SK-N-SH (cell line): ENCODE results near the gene SLBP. TPM values are rescaled to one million over a fixed set of nuclear protein-coding genes. Genes with fewer than 3 reads are reported as not detected.

ENCODE experiments used
- CTCF ChIA-PET: fragments of 300-600, 350-600 bp; formaldehyde crosslinking; extraction: SDS; loops from one replicate; lab custom pipeline; 2021; lab: Yijun Ruan, JAX
- POLR2A ChIA-PET: fragments of 350-600 bp; sonication (Branson Sonifier 250); formaldehyde crosslinking; extraction: SDS; loops from one replicate; lab custom pipeline; 2020; ENCODE audit warnings: antibody characterized with exemption, inconsistent platforms; lab: Yijun Ruan, JAX
- DNase-seq: peaks from one replicate; pipeline ENCODE4 v3.0.0; 2012
- H2AFZ ChIP-seq: fragments of 200-600 bp; sonication (generic); 2 replicates; pipeline ENCODE4 v1.8.1; 2016; ENCODE audit warnings: antibody characterized with exemption, mild to moderate bottlenecking, low read depth
- H3F3A ChIP-seq: fragments of 200-600 bp; sonication (generic); replicated peaks from 2 replicates; pipeline ENCODE3; 2016; ENCODE audit warnings: antibody characterized with exemption, mild to moderate bottlenecking; ENCODE audit not compliant: insufficient read depth
- H3K27ac ChIP-seq, 2 experiments: fragments of 200-500 bp in 1 of 2; fragments of 200-600 bp in 1 of 2; sonication (Bioruptor generic) in 1 of 2; sonication (generic), shearing (Covaris generic) in 1 of 2; 2 replicates each; pipeline versions ENCODE4 v1.5.1 to v1.6.1; 2014 to 2016; ENCODE audit warnings: low read depth in 2 of 2, inconsistent platforms in 1 of 2, low read length in 1 of 2, mild to moderate bottlenecking in 1 of 2, mixed read lengths in 1 of 2
- H3K27me3 ChIP-seq: fragments of 200-600 bp; sonication (generic), shearing (Covaris generic); 2 replicates; pipeline ENCODE4 v1.6.1; 2016; ENCODE audit warnings: mixed run types; ENCODE audit not compliant: insufficient read depth
- H3K36me3 ChIP-seq, 2 experiments: fragments of 200-500 bp in 1 of 2; fragments of 200-600 bp in 1 of 2; sonication (Bioruptor generic) in 1 of 2; sonication (generic) in 1 of 2; replicated peaks in 1 of 2; 2 replicates each; pipeline versions ENCODE3 to v1.5.1; 2014 to 2016; ENCODE audit warnings: low read length in 1 of 2, mild to moderate bottlenecking in 1 of 2; ENCODE audit not compliant: insufficient read depth in 2 of 2, control insufficient read depth in 1 of 2
- H3K4me1 ChIP-seq, 2 experiments: fragments of 200-500 bp in 1 of 2; fragments of 200-600 bp in 1 of 2; sonication (Bioruptor generic) in 1 of 2; sonication (generic), shearing (Covaris generic) in 1 of 2; 2 replicates each; pipeline versions ENCODE4 v1.5.1 to v1.6.1; 2014 to 2016; ENCODE audit warnings: low read depth in 1 of 2, low read length in 1 of 2, mixed run types in 1 of 2; ENCODE audit not compliant: insufficient read depth in 2 of 2, control insufficient read depth in 1 of 2
- H3K4me2 ChIP-seq: fragments of 200-600 bp; sonication (generic), shearing (Covaris generic); 2 replicates; pipeline ENCODE4 v1.6.1; 2017; ENCODE audit warnings: mixed run types
- H3K4me3 ChIP-seq, 2 experiments: fragments of 200-500 bp in 1 of 2; fragments of 200-600 bp in 1 of 2; sonication (Bioruptor generic) in 1 of 2; sonication (generic), shearing (Covaris generic) in 1 of 2; 2 replicates each; pipeline versions ENCODE4 v1.5.1 to v1.8.1; 2014 to 2016; ENCODE audit warnings: low read depth in 2 of 2, inconsistent platforms in 1 of 2, low read length in 1 of 2, mild to moderate bottlenecking in 1 of 2, mixed read lengths in 1 of 2, moderate library complexity in 1 of 2
- H3K79me2 ChIP-seq: fragments of 200-600 bp; sonication (generic); 2 replicates; pipeline ENCODE4 v1.8.1; 2017; ENCODE audit warnings: mild to moderate bottlenecking; ENCODE audit not compliant: insufficient read depth
- H3K9ac ChIP-seq: fragments of 200-600 bp; sonication (generic); 2 replicates; pipeline ENCODE4 v1.6.1; 2017; ENCODE audit warnings: mixed run types
- H3K9me2 ChIP-seq: fragments of 200-600 bp; sonication (generic); 2 replicates; pipeline ENCODE4 v1.6.1; 2017; ENCODE audit warnings: mixed run types
- H3K9me3 ChIP-seq: fragments of 200-600 bp; sonication (generic); 2 replicates; pipeline ENCODE4 v1.6.1; 2017; ENCODE audit warnings: mixed run types, mild to moderate bottlenecking, moderate library complexity
- H4K20me1 ChIP-seq: fragments of 200-600 bp; sonication (generic); 2 replicates; pipeline ENCODE4 v1.6.1; 2017; ENCODE audit warnings: mild to moderate bottlenecking, mixed run types; ENCODE audit not compliant: insufficient read depth
- CHD2 ChIP-seq: fragments of 150-350 bp; IDR thresholded peaks from 2 replicates; pipeline ENCODE4 v1.6.1; 2018; ENCODE audit warnings: low read length; ENCODE audit not compliant: partially characterized antibody
- ELF1 ChIP-seq: IDR thresholded peaks from 2 replicates; pipeline ENCODE4 v1.4.0; 2012
- EP300 ChIP-seq, 2 experiments: IDR thresholded peaks; 2 replicates each; pipeline versions ENCODE4 v1.4.0 to v1.6.1; 2012; ENCODE audit warnings: borderline replicate concordance in 1 of 2, low read depth in 1 of 2, low read length in 1 of 2
- EZH2phosphoT487 ChIP-seq: fragments of 200-600 bp; sonication (generic); IDR thresholded peaks from 2 replicates; pipeline ENCODE4 v1.6.1; 2017; ENCODE audit warnings: low read depth, mixed run types, mild to moderate bottlenecking, antibody characterized with exemption, moderate library complexity, borderline replicate concordance
- FOXJ3 ChIP-seq: sonication (generic); formaldehyde crosslinking; IDR thresholded peaks from 2 replicates; pipeline ENCODE4 v1.5.1; 2020; ENCODE audit warnings: mild to moderate bottlenecking, missing genetic modification reagents
- FOXM1 ChIP-seq: IDR thresholded peaks from 2 replicates; pipeline ENCODE4 v1.4.0; 2012; ENCODE audit warnings: low read depth, mild to moderate bottlenecking
- GATA2 ChIP-seq: sonication (generic); formaldehyde crosslinking; IDR thresholded peaks from 2 replicates; pipeline ENCODE4 v1.5.0; 2020; ENCODE audit warnings: mild to moderate bottlenecking, missing genetic modification reagents
- MXI1 ChIP-seq: IDR thresholded peaks from 2 replicates; pipeline ENCODE4 v1.6.1; 2012; ENCODE audit warnings: mild to moderate bottlenecking, low read depth, low read length, improper control_type of control experiment
- NFIC ChIP-seq: IDR thresholded peaks from 2 replicates; pipeline ENCODE4 v1.4.0; 2012; ENCODE audit warnings: borderline replicate concordance
- POLR2AphosphoS5 ChIP-seq: IDR thresholded peaks from 2 replicates; pipeline ENCODE4 v1.6.1; 2012; ENCODE audit warnings: low read depth, low read length
- RAD21 ChIP-seq: IDR thresholded peaks from 2 replicates; pipeline ENCODE4 v1.6.1; 2012; ENCODE audit warnings: mild to moderate bottlenecking, low read length
- RCOR1 ChIP-seq: fragments of 150-350 bp; IDR thresholded peaks from 2 replicates; pipeline ENCODE4 v1.6.1; 2017; ENCODE audit warnings: antibody characterized with exemption, low read length
- SIN3A ChIP-seq: IDR thresholded peaks from 2 replicates; pipeline ENCODE4 v1.6.1; 2012; ENCODE audit warnings: low read depth, mild to moderate bottlenecking, low read length, moderate library complexity, borderline replicate concordance
- SMC3 ChIP-seq: IDR thresholded peaks from 2 replicates; pipeline ENCODE4 v1.6.1; 2012; ENCODE audit warnings: low read depth, low read length, improper control_type of control experiment
- TAF1 ChIP-seq: IDR thresholded peaks from 2 replicates; pipeline ENCODE4 v1.6.1; 2012; ENCODE audit warnings: low read depth, mild to moderate bottlenecking, low read length, moderate library complexity, borderline replicate concordance
- TCF12 ChIP-seq: IDR thresholded peaks from 2 replicates; pipeline ENCODE4 v1.4.0; 2012
- USF2 ChIP-seq: fragments of 150-350 bp; IDR thresholded peaks from 2 replicates; pipeline ENCODE4 v1.6.1; 2017; ENCODE audit warnings: antibody characterized with exemption, low read length, low read depth, borderline replicate concordance
- WGBS: methylation state at CpG from one replicate; pipeline ENCODE4 v1.1.6; 2017; ENCODE audit warnings: low lambda C conversion rate; 5-methylcytosine and 5-hydroxymethylcytosine counted together
- polyA plus RNA-seq, 3 experiments: library from polyadenylated mRNA; depleted of rRNA; stranded (reverse); fragments of >200 nt; gene quantifications; 2 replicates each; pipeline ENCODE4 v1.2.3, GENCODE V29; 2012
- TF ChIP-seq, protein P1 (sequence below): IDR thresholded peaks from 2 replicates; pipeline ENCODE4 v1.6.1; 2012; ENCODE audit warnings: mild to moderate bottlenecking, low read depth, low read length, moderate library complexity
- TF ChIP-seq, protein P2 (sequence below): fragments of 200-600 bp; sonication (generic); IDR thresholded peaks from 2 replicates; pipeline ENCODE4 v1.6.1; 2017; ENCODE audit warnings: antibody characterized with exemption, mild to moderate bottlenecking, moderate library complexity

The SLBP gene
- polyA plus RNA-seq, 1 of the 3 experiments (the other 2 are of a cell fraction), result 51.5 TPM

DNA sequence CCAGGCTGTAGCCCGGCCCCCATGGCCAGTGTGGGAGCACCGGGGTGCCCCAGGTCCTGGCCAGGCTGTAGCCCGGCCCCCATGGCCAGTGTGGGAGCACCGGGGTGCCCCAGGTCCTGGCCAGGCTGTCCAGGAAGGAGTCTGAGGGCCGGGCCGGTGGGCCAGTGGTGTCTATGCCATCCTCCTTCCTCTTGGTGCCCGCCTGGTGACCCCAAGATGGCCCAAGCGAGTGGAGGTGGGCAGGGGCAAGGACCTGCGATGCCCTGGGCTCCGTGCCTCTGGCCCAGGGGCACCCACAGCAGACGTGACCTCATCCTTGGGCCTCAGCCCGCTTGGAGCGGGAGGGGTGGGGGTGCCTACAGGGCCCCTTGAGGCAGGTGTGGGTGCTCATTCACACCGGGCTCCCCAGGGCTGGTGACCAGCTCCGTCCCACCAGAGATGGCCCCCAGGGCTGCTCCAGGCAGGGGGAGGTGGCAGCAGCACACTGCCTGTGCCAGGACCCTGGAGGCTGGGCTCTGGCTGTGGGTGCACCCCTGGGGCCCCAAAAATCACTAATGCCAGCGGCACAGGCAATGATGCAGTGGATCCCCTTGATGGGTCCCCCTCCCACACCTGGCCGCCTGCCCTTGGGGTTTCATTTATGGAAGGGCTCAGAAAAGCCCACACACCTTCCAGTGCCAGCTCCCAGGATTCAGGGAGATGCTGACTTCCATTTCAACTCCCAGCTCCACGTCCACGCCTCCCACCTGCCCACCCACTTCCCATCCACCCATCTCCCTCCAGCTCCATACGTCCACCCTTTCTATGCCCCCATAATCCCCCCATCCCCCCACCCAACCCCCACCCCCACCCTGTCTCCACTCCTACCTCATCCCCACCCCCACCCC, 45.0 kb upstream of the SLBP start:
- no peaks in the 10 kb centered on the region for H3K36me3 ChIP-seq
- H3K27me3 ChIP-seq, result no peaks in the 10 kb centered on the region
- no peak overlapping the region for H3K4me3 ChIP-seq
- H3K9me2 ChIP-seq, result no peaks in the 10 kb centered on the region
- no peak overlapping the region; a peak in 1 of 4 replicates for H3K27ac ChIP-seq
- CTCF ChIA-PET, result interaction anchor here (0.7 to 12.0 kb wide), 6 partner anchors 9 to 142 kb away, joined by 3 to 88 read pairs (median 4); no protein-coding TSS in a partner anchor
- no peak overlapping the region for H3K9ac ChIP-seq
- POLR2A ChIA-PET, result no interaction called here
- no peak overlapping the region for H2AFZ ChIP-seq
- no peak for TF ChIP-seq ELF1
- TF ChIP-seq TAF1, result no peak
- TF ChIP-seq, protein P1, sequence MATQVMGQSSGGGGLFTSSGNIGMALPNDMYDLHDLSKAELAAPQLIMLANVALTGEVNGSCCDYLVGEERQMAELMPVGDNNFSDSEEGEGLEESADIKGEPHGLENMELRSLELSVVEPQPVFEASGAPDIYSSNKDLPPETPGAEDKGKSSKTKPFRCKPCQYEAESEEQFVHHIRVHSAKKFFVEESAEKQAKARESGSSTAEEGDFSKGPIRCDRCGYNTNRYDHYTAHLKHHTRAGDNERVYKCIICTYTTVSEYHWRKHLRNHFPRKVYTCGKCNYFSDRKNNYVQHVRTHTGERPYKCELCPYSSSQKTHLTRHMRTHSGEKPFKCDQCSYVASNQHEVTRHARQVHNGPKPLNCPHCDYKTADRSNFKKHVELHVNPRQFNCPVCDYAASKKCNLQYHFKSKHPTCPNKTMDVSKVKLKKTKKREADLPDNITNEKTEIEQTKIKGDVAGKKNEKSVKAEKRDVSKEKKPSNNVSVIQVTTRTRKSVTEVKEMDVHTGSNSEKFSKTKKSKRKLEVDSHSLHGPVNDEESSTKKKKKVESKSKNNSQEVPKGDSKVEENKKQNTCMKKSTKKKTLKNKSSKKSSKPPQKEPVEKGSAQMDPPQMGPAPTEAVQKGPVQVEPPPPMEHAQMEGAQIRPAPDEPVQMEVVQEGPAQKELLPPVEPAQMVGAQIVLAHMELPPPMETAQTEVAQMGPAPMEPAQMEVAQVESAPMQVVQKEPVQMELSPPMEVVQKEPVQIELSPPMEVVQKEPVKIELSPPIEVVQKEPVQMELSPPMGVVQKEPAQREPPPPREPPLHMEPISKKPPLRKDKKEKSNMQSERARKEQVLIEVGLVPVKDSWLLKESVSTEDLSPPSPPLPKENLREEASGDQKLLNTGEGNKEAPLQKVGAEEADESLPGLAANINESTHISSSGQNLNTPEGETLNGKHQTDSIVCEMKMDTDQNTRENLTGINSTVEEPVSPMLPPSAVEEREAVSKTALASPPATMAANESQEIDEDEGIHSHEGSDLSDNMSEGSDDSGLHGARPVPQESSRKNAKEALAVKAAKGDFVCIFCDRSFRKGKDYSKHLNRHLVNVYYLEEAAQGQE, result no peak
- no peak for TF ChIP-seq POLR2AphosphoS5
- no peak for TF ChIP-seq EZH2phosphoT487
- TF ChIP-seq FOXM1, result no peak
- no peak for TF ChIP-seq SMC3
- TF ChIP-seq CHD2, result no peak
- TF ChIP-seq TCF12, result no peak
- no peak for TF ChIP-seq MXI1
- TF ChIP-seq NFIC, result no peak
- no peak for TF ChIP-seq RAD21
- TF ChIP-seq, protein P2, sequence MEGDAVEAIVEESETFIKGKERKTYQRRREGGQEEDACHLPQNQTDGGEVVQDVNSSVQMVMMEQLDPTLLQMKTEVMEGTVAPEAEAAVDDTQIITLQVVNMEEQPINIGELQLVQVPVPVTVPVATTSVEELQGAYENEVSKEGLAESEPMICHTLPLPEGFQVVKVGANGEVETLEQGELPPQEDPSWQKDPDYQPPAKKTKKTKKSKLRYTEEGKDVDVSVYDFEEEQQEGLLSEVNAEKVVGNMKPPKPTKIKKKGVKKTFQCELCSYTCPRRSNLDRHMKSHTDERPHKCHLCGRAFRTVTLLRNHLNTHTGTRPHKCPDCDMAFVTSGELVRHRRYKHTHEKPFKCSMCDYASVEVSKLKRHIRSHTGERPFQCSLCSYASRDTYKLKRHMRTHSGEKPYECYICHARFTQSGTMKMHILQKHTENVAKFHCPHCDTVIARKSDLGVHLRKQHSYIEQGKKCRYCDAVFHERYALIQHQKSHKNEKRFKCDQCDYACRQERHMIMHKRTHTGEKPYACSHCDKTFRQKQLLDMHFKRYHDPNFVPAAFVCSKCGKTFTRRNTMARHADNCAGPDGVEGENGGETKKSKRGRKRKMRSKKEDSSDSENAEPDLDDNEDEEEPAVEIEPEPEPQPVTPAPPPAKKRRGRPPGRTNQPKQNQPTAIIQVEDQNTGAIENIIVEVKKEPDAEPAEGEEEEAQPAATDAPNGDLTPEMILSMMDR, result no peak
- TF ChIP-seq SIN3A, result no peak
- TF ChIP-seq USF2, result no peak
- no peak for TF ChIP-seq RCOR1
- TF ChIP-seq GATA2 (CRISPR knock-in tag), result no peak
- TF ChIP-seq FOXJ3 (CRISPR knock-in tag), result no peak
- TF ChIP-seq EP300 (IDR thresholded peaks at IDR 0.05; ENCODE audit: borderline replicate concordance in 1 of 2, low read depth in 1 of 2, low read length in 1 of 2), result no peak
- peaks cover 0 to 30% of the 10 kb centered on the region in 2 experiments; a peak in 1 of 4 replicates for H3K4me1 ChIP-seq
- 55% methylated on average over 8 of the region's 20 CpGs for WGBS
- H3F3A ChIP-seq, result no peaks in the 10 kb centered on the region
- DNase-seq, result no peak
- H3K79me2 ChIP-seq, result no peaks in the 10 kb centered on the region
- H3K4me2 ChIP-seq, result no peak overlapping the region
- H3K9me3 ChIP-seq, result no peaks in the 10 kb centered on the region
- H4K20me1 ChIP-seq, result no peaks in the 10 kb centered on the region
